Esophagus squamous epithelium (tissue), 5 donors: ENCODE measurements around the gene EHBP1. TPM values are rescaled to one million over a fixed set of nuclear protein-coding genes. Genes with fewer than 3 reads are reported as not detected.

Experiments
- DNase-seq: peaks from one replicate; lab custom pipeline; 2025; lab: John Stamatoyannopoulos, UW
- H3K27ac ChIP-seq, 4 donors: fragments of 200-600 bp; sonication (generic); one replicate each; pipeline ENCODE4 v1.5.1; 2016 to 2019; ENCODE audit warnings: mild to moderate bottlenecking in 1 of 4
- H3K27me3 ChIP-seq, 4 donors: fragments of 200-600 bp; sonication (generic); 1 replicate in 3 of 4; 2 replicates in 1 of 4; pipeline versions ENCODE4 v1.5.1 to v1.6.0; 2017 to 2021; ENCODE audit warnings: antibody characterized with exemption in 1 of 4
- H3K36me3 ChIP-seq, 3 donors: fragments of 200-600 bp; sonication (generic); one replicate each; pipeline ENCODE4 v1.5.1; 2016 to 2019
- H3K4me1 ChIP-seq, 3 donors: fragments of 200-600 bp; sonication (generic); one replicate each; pipeline ENCODE4 v1.5.1; 2017 to 2019
- H3K4me3 ChIP-seq, 4 donors: fragments of 200-600 bp; sonication (generic); 1 replicate in 3 of 4; 2 replicates in 1 of 4; pipeline ENCODE4 v1.5.1; 2016 to 2019; ENCODE audit warnings: mild to moderate bottlenecking in 2 of 4, moderate library complexity in 1 of 4
- H3K9me3 ChIP-seq, 3 donors: fragments of 200-600 bp; sonication (generic); one replicate each; pipeline ENCODE4 v1.5.1; 2016 to 2019
- CTCF ChIP-seq, 6 experiments: fragments of 450-650 bp in 4 of 6; fragments of 200-600 bp in 2 of 6; sonication (generic) in 2 of 6; IDR thresholded peaks; one replicate each; pipeline ENCODE4 v1.5.1; 2016 to 2019; ENCODE audit warnings: antibody characterized with exemption in 6 of 6, mild to moderate bottlenecking in 4 of 6, moderate library complexity in 4 of 6
- POLR2A ChIP-seq, 4 donors: fragments of 450-650 bp; IDR thresholded peaks; one replicate each; pipeline ENCODE4 v1.6.1; 2017; ENCODE audit warnings: antibody characterized with exemption in 4 of 4, mild to moderate bottlenecking in 4 of 4, moderate library complexity in 3 of 4
- WGBS, 2 donors: methylation state at CpG; one replicate each; pipeline ENCODE4 v1.1.5; 2018; 5-methylcytosine and 5-hydroxymethylcytosine counted together
- intact Hi-C: fragments of 100-400 bp; cut with DNase I; formaldehyde crosslinking; loops from one replicate; pipeline ENCODE4 v1.15.0; 2022
- total RNA-seq, 4 donors: library from RNA; depleted of rRNA; stranded (reverse); fragments of >200 nt; gene quantifications; one replicate each; pipeline ENCODE4 v1.1.0, GENCODE V29; 2016
- donor health status: DM: yes; HTN: yes; CAD: no.

The EHBP1 gene
- total RNA-seq, 4 donors from 2014 or later = 59.6 to 111 (median 77.9) TPM

GRCh38 chr2:62817348-62817747 lies 111.8 kb downstream of the EHBP1 start:
- peaks cover 0 to 11% (median 6%) of the 10 kb centered on the region in 3 donors for H3K4me1 ChIP-seq
- peak overlapping the region in 1 of 4 donors; percentile 49 for H3K27ac ChIP-seq
- H3K4me3 ChIP-seq = no peak overlapping the region
- WGBS, 2 donors = 62 to 63% methylated on average over 1 of the region's 1 CpG
- H3K36me3 ChIP-seq = no peaks in the 10 kb centered on the region
- intact Hi-C loops = no loop called here
- no peak for TF ChIP-seq POLR2A (IDR thresholded peaks at IDR 0.05)
- TF ChIP-seq CTCF (IDR thresholded peaks at IDR 0.05) = no peak
- H3K9me3 ChIP-seq = no peaks in the 10 kb centered on the region
- DNase-seq = no peak
- no peaks in the 10 kb centered on the region for H3K27me3 ChIP-seq

DNA sequence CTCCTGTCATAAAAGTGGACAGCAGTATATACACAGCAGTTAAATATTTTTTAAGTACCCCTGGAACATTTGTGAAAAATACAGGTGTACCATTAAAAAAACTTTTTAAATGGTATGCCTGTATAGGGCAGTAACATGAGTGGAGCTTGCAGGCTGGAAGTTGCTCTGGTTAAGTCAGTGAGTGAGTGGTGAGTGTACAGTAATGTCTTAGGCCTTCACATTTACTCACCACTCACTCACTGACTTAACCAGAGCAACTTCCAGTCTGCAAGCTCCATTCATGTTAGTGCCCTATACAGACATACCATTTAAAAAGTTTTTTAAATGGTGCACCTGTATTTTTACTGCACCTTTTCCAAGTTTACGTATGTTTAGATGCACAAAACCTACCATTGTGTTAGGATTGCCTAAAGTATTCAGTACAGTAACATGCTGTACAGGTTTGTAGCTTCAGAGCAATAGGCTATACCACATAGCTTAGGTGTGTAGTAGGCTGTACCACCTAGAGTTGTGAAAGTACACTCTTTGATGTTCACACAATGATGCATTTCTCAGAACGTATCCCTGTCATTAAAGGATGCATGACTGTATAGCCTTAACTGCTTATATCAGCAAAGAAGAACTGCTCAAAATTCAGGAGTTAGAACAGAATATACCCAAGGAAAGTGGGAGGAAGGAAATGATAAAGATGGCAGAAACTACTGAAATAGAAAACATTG lies 112.6 kb downstream of the EHBP1 start:
- 87 to 89% methylated on average over 2 of the region's 2 CpGs for WGBS, 2 donors
- intact Hi-C loops = no loop called here

GRCh38 chr2:62822549-62822948 lies 117.0 kb downstream of the EHBP1 start:
- peaks cover 0 to 4% (median under 1%) of the 10 kb centered on the region in 3 donors for H3K4me1 ChIP-seq
- no peaks in the 10 kb centered on the region for H3K27me3 ChIP-seq
- H3K4me3 ChIP-seq = no peak overlapping the region
- TF ChIP-seq POLR2A (IDR thresholded peaks at IDR 0.05) = no peak
- no peak for TF ChIP-seq CTCF (IDR thresholded peaks at IDR 0.05)
- no peaks in the 10 kb centered on the region for H3K9me3 ChIP-seq
- 88 to 89% methylated on average over 3 of the region's 3 CpGs for whole genome bisulfite sequencing, 2 donors
- no peak overlapping the region for H3K27ac ChIP-seq
- intact Hi-C loops = no loop called here
- DNase-seq = no peak
- H3K36me3 ChIP-seq = peaks cover 0 to 20% (median 9%) of the 10 kb centered on the region in 3 donors

More for the DNA sequence above, 112.6 kb downstream of the EHBP1 start:
- H3K4me1 ChIP-seq = peaks cover 0 to 11% (median 6%) of the 10 kb centered on the region in 3 donors
- H3K4me3 ChIP-seq = no peak overlapping the region
- TF ChIP-seq CTCF (IDR thresholded peaks at IDR 0.05) (no peak), POLR2A (IDR thresholded peaks at IDR 0.05) (no peak)
- DNase-seq = no peak
- no peaks in the 10 kb centered on the region for H3K27me3 ChIP-seq
- peak overlapping the region in 1 of 4 donors; percentile 49 for H3K27ac ChIP-seq
- no peaks in the 10 kb centered on the region for H3K36me3 ChIP-seq
- no peaks in the 10 kb centered on the region for H3K9me3 ChIP-seq

GRCh38 chr2:62824388-62824787 lies 118.9 kb downstream of the EHBP1 start:
- TF ChIP-seq POLR2A (IDR thresholded peaks at IDR 0.05) (no peak), CTCF (IDR thresholded peaks at IDR 0.05) (no peak)
- Histone ChIP-seq H3K9me3 (no peaks in the 10 kb centered on the region), H3K36me3 (peaks cover 0 to 38% (median 9%) of the 10 kb centered on the region in 3 donors), H3K4me3 (no peak overlapping the region), H3K27ac (no peak overlapping the region), H3K4me1 (no peaks in the 10 kb centered on the region), H3K27me3 (no peaks in the 10 kb centered on the region)
- intact Hi-C loops = no loop called here
- WGBS, 2 donors = 100% methylated on average over 1 of the region's 1 CpG
- DNase-seq = no peak

DNA sequence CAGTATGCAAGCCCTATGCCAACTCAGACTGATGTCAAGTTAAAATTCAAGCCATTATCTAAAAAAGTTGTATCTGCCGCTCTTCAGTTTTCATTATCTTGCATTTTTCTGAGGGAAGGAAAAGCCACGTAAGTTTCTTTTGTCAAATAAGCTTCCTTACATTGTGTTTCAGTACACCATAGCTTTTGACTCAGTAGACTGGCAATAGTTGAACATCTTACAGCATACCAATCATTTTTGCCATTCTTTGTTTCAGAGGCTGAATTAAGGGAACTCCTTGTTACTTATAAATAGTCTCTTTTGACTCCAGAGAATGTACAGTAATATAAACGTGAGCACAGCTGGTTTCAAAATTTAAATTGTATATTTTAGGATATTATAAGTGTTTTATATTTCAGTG lies 120.6 kb downstream of the EHBP1 start:
- no peak overlapping the region for H3K4me3 ChIP-seq
- intact Hi-C loops = no loop called here
- WGBS, 2 donors = 64 to 70% methylated on average over 3 of the region's 3 CpGs
- H3K4me1 ChIP-seq = no peaks in the 10 kb centered on the region
- H3K27me3 ChIP-seq = no peaks in the 10 kb centered on the region
- peaks cover 0 to 54% (median 9%) of the 10 kb centered on the region in 3 donors for H3K36me3 ChIP-seq
- no peak overlapping the region for H3K27ac ChIP-seq
- H3K9me3 ChIP-seq = no peaks in the 10 kb centered on the region
- no peak for DNase-seq
- no peak for TF ChIP-seq CTCF (IDR thresholded peaks at IDR 0.05)
